WTC11 (cell line): ENCODE results near the gene ACO2. TPM values are rescaled to one million over a fixed set of nuclear protein-coding genes. Genes with fewer than 3 reads are reported as not detected.

Experiments
- ESRRA ChIP-seq: sonication (generic); formaldehyde crosslinking; IDR thresholded peaks from 2 replicates; pipeline ENCODE4 v1.8.1; 2022; ENCODE audit warnings: mild to moderate bottlenecking, missing genetic modification reagents, borderline replicate concordance
- HMGA2 ChIP-seq: fragments of 250-450 bp; sonication (Bioruptor Pico); IDR thresholded peaks from 2 replicates; pipeline ENCODE4 v1.4.0; 2021; ENCODE audit warnings: mild to moderate bottlenecking, moderate library complexity
- IRF2 ChIP-seq: sonication (generic); formaldehyde crosslinking; IDR thresholded peaks from 2 replicates; pipeline ENCODE4 v1.8.0; 2022; ENCODE audit warnings: low read depth, missing genetic modification reagents, borderline replicate concordance
- KAT7 ChIP-seq: sonication (generic); formaldehyde crosslinking; IDR thresholded peaks from 2 replicates; pipeline ENCODE4 v1.8.1; 2023; ENCODE audit warnings: missing genetic modification reagents, mild to moderate bottlenecking, borderline replicate concordance
- MXD4 ChIP-seq: fragments of 250-450 bp; sonication (Bioruptor Pico); IDR thresholded peaks from 2 replicates; pipeline ENCODE4 v1.8.0; 2021; ENCODE audit warnings: mild to moderate bottlenecking, moderate library complexity, borderline replicate concordance
- OVOL2 ChIP-seq: fragments of 250-450 bp; sonication (Bioruptor Pico); IDR thresholded peaks from 2 replicates; pipeline ENCODE4 v1.9.0; 2021; ENCODE audit warnings: mild to moderate bottlenecking, borderline replicate concordance
- PRRX2 ChIP-seq: fragments of 250-450 bp; sonication (Bioruptor Pico); IDR thresholded peaks from 2 replicates; pipeline ENCODE4 v1.8.0; 2021; ENCODE audit warnings: mild to moderate bottlenecking
- SP1 ChIP-seq: sonication (generic); formaldehyde crosslinking; conservative IDR thresholded peaks from 2 replicates; pipeline ENCODE4 v1.8.1; 2022; ENCODE audit warnings: missing genetic modification reagents
- ZBTB21 ChIP-seq: sonication (generic); formaldehyde crosslinking; IDR thresholded peaks from 2 replicates; pipeline ENCODE4 v1.8.1; 2023; ENCODE audit warnings: mild to moderate bottlenecking, missing genetic modification reagents, borderline replicate concordance
- ZNF121 ChIP-seq: sonication (generic); formaldehyde crosslinking; IDR thresholded peaks from 2 replicates; pipeline ENCODE4 v1.8.0; 2023; ENCODE audit warnings: missing genetic modification reagents
- ZNF317 ChIP-seq: sonication (generic); formaldehyde crosslinking; IDR thresholded peaks from 2 replicates; pipeline ENCODE4 v1.8.1; 2023; ENCODE audit warnings: low read depth, mild to moderate bottlenecking, moderate library complexity, missing genetic modification reagents, borderline replicate concordance
- ZNF423 ChIP-seq: fragments of 250-450 bp; sonication (Bioruptor Pico); IDR thresholded peaks from 2 replicates; pipeline ENCODE4 v2.1.2; 2022; ENCODE audit warnings: mild to moderate bottlenecking, moderate library complexity
- total RNA-seq: library from RNA; stranded (reverse); gene quantifications from 3 replicates; pipeline ENCODE4 v1.2.3, GENCODE V29; 2021
- TF ChIP-seq, protein P1 (sequence below): sonication (generic); formaldehyde crosslinking; IDR thresholded peaks from 2 replicates; pipeline ENCODE4 v1.8.0; 2022; ENCODE audit warnings: missing genetic modification reagents
- TF ChIP-seq, protein P2 (sequence below): sonication (generic); formaldehyde crosslinking; IDR thresholded peaks from 2 replicates; pipeline ENCODE4 v1.8.1; 2023; ENCODE audit warnings: mild to moderate bottlenecking, missing genetic modification reagents
- TF ChIP-seq, protein P3 (sequence below): sonication (generic); formaldehyde crosslinking; IDR thresholded peaks from 2 replicates; pipeline ENCODE4 v1.8.1; 2023; ENCODE audit warnings: mild to moderate bottlenecking, missing genetic modification reagents, moderate library complexity
- TF ChIP-seq, protein P4 (sequence below): fragments of 250-450 bp; sonication (Bioruptor Pico); IDR thresholded peaks from 2 replicates; pipeline ENCODE4 v1.9.0; 2021; ENCODE audit warnings: mild to moderate bottlenecking
- TF ChIP-seq, protein P5 (sequence below): sonication (generic); formaldehyde crosslinking; IDR thresholded peaks from 2 replicates; pipeline ENCODE4 v1.8.0; 2023; ENCODE audit warnings: missing genetic modification reagents, mild to moderate bottlenecking, borderline replicate concordance
- TF ChIP-seq, protein P6 (sequence below): sonication (generic); formaldehyde crosslinking; IDR thresholded peaks from 2 replicates; pipeline ENCODE4 v1.8.0; 2023; ENCODE audit warnings: missing genetic modification reagents
- TF ChIP-seq, protein P7 (sequence below): sonication (generic); formaldehyde crosslinking; IDR thresholded peaks from 2 replicates; pipeline ENCODE4 v1.8.1; 2023; ENCODE audit warnings: mild to moderate bottlenecking, missing genetic modification reagents, borderline replicate concordance
- TF ChIP-seq, protein P8 (sequence below): fragments of 250-450 bp; sonication (Bioruptor Pico); IDR thresholded peaks from 2 replicates; pipeline ENCODE4 v1.9.0; 2021; ENCODE audit warnings: moderate library complexity, mild to moderate bottlenecking, inconsistent platforms, borderline replicate concordance

ACO2 gene
- total RNA-seq, 1 experiment from 2014 or later, result 104 TPM

DNA sequence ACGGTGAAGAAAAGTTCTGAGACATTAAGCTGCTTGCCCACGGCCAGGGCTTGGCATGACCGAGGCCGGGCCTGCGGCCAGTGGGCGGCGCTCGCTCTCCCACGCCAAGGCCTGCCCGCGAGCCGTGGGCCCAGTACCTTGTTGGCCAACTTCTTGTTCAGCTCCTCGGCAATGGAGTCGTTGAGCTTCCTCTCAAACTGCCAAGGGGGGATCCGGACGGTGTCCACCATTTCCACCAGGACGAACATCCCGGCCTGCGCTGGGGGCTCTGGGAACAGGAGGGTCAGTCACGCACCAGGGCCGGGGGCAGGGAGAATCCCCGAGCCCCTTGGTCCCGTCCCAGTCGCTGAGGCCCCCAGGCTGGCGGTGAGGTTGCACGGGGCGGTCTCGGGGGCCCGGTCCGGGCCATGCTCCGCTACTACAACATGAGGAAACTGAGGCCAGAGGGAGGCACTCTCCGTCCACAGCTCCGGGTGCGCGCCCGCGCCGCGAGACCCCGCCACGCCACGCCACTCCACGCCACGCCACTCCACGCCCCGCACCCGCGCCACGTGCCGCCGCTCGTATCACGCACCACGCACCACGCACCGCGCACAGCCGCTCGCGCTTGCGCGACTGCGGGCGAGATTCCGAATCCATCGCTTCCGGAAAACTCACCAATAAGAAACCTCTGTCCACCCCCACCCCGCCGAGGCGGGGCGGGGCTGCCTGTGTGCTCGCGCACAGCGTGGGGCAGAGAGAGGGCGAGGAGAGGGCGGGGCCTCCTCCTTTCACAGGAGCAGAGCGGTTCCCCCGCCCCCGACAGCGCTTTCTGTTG lies 75.1 kb downstream of the ACO2 start, which contains the start of gene POLR3H (continued):
- TF ChIP-seq ZNF423, result no peak
- no peak for TF ChIP-seq IRF2
- TF ChIP-seq OVOL2 (CRISPR knock-in tag), result no peak
- no peak for TF ChIP-seq MXD4 (CRISPR knock-in tag)
- TF ChIP-seq, protein P1, sequence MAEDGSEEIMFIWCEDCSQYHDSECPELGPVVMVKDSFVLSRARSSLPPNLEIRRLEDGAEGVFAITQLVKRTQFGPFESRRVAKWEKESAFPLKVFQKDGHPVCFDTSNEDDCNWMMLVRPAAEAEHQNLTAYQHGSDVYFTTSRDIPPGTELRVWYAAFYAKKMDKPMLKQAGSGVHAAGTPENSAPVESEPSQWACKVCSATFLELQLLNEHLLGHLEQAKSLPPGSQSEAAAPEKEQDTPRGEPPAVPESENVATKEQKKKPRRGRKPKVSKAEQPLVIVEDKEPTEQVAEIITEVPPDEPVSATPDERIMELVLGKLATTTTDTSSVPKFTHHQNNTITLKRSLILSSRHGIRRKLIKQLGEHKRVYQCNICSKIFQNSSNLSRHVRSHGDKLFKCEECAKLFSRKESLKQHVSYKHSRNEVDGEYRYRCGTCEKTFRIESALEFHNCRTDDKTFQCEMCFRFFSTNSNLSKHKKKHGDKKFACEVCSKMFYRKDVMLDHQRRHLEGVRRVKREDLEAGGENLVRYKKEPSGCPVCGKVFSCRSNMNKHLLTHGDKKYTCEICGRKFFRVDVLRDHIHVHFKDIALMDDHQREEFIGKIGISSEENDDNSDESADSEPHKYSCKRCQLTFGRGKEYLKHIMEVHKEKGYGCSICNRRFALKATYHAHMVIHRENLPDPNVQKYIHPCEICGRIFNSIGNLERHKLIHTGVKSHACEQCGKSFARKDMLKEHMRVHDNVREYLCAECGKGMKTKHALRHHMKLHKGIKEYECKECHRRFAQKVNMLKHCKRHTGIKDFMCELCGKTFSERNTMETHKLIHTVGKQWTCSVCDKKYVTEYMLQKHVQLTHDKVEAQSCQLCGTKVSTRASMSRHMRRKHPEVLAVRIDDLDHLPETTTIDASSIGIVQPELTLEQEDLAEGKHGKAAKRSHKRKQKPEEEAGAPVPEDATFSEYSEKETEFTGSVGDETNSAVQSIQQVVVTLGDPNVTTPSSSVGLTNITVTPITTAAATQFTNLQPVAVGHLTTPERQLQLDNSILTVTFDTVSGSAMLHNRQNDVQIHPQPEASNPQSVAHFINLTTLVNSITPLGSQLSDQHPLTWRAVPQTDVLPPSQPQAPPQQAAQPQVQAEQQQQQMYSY (CRISPR knock-in tag), result no peak
- TF ChIP-seq, protein P2, sequence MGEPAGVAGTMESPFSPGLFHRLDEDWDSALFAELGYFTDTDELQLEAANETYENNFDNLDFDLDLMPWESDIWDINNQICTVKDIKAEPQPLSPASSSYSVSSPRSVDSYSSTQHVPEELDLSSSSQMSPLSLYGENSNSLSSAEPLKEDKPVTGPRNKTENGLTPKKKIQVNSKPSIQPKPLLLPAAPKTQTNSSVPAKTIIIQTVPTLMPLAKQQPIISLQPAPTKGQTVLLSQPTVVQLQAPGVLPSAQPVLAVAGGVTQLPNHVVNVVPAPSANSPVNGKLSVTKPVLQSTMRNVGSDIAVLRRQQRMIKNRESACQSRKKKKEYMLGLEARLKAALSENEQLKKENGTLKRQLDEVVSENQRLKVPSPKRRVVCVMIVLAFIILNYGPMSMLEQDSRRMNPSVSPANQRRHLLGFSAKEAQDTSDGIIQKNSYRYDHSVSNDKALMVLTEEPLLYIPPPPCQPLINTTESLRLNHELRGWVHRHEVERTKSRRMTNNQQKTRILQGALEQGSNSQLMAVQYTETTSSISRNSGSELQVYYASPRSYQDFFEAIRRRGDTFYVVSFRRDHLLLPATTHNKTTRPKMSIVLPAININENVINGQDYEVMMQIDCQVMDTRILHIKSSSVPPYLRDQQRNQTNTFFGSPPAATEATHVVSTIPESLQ (CRISPR knock-in tag), result no peak
- 0 out of 2 replicates have a peak, but pooled peaks have one; percentile 47 for TF ChIP-seq PRRX2
- peak; percentile 78 for TF ChIP-seq SP1 (CRISPR knock-in tag)
- TF ChIP-seq ZNF121 (CRISPR knock-in tag), result no peak
- TF ChIP-seq ZBTB21, result no peak
- 0 out of 2 replicates have a peak, but pooled peaks have one; percentile 52 for TF ChIP-seq ESRRA (CRISPR knock-in tag)
- TF ChIP-seq, protein P3, sequence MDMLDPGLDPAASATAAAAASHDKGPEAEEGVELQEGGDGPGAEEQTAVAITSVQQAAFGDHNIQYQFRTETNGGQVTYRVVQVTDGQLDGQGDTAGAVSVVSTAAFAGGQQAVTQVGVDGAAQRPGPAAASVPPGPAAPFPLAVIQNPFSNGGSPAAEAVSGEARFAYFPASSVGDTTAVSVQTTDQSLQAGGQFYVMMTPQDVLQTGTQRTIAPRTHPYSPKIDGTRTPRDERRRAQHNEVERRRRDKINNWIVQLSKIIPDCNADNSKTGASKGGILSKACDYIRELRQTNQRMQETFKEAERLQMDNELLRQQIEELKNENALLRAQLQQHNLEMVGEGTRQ, result peak; percentile 57; the same call in 1 of the 2 replicates
- TF ChIP-seq, protein P4, sequence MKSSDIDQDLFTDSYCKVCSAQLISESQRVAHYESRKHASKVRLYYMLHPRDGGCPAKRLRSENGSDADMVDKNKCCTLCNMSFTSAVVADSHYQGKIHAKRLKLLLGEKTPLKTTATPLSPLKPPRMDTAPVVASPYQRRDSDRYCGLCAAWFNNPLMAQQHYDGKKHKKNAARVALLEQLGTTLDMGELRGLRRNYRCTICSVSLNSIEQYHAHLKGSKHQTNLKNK (CRISPR knock-in tag), result no peak
- no peak; the same call in 1 of the 2 replicates for TF ChIP-seq HMGA2
- TF ChIP-seq, protein P5, sequence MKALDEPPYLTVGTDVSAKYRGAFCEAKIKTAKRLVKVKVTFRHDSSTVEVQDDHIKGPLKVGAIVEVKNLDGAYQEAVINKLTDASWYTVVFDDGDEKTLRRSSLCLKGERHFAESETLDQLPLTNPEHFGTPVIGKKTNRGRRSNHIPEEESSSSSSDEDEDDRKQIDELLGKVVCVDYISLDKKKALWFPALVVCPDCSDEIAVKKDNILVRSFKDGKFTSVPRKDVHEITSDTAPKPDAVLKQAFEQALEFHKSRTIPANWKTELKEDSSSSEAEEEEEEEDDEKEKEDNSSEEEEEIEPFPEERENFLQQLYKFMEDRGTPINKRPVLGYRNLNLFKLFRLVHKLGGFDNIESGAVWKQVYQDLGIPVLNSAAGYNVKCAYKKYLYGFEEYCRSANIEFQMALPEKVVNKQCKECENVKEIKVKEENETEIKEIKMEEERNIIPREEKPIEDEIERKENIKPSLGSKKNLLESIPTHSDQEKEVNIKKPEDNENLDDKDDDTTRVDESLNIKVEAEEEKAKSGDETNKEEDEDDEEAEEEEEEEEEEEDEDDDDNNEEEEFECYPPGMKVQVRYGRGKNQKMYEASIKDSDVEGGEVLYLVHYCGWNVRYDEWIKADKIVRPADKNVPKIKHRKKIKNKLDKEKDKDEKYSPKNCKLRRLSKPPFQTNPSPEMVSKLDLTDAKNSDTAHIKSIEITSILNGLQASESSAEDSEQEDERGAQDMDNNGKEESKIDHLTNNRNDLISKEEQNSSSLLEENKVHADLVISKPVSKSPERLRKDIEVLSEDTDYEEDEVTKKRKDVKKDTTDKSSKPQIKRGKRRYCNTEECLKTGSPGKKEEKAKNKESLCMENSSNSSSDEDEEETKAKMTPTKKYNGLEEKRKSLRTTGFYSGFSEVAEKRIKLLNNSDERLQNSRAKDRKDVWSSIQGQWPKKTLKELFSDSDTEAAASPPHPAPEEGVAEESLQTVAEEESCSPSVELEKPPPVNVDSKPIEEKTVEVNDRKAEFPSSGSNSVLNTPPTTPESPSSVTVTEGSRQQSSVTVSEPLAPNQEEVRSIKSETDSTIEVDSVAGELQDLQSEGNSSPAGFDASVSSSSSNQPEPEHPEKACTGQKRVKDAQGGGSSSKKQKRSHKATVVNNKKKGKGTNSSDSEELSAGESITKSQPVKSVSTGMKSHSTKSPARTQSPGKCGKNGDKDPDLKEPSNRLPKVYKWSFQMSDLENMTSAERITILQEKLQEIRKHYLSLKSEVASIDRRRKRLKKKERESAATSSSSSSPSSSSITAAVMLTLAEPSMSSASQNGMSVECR (CRISPR knock-in tag), result no peak
- TF ChIP-seq, protein P6, sequence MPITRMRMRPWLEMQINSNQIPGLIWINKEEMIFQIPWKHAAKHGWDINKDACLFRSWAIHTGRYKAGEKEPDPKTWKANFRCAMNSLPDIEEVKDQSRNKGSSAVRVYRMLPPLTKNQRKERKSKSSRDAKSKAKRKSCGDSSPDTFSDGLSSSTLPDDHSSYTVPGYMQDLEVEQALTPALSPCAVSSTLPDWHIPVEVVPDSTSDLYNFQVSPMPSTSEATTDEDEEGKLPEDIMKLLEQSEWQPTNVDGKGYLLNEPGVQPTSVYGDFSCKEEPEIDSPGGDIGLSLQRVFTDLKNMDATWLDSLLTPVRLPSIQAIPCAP (CRISPR knock-in tag), result peak; percentile 53; the same call in 1 of the 2 replicates
- TF ChIP-seq KAT7, result no peak
- TF ChIP-seq, protein P7, sequence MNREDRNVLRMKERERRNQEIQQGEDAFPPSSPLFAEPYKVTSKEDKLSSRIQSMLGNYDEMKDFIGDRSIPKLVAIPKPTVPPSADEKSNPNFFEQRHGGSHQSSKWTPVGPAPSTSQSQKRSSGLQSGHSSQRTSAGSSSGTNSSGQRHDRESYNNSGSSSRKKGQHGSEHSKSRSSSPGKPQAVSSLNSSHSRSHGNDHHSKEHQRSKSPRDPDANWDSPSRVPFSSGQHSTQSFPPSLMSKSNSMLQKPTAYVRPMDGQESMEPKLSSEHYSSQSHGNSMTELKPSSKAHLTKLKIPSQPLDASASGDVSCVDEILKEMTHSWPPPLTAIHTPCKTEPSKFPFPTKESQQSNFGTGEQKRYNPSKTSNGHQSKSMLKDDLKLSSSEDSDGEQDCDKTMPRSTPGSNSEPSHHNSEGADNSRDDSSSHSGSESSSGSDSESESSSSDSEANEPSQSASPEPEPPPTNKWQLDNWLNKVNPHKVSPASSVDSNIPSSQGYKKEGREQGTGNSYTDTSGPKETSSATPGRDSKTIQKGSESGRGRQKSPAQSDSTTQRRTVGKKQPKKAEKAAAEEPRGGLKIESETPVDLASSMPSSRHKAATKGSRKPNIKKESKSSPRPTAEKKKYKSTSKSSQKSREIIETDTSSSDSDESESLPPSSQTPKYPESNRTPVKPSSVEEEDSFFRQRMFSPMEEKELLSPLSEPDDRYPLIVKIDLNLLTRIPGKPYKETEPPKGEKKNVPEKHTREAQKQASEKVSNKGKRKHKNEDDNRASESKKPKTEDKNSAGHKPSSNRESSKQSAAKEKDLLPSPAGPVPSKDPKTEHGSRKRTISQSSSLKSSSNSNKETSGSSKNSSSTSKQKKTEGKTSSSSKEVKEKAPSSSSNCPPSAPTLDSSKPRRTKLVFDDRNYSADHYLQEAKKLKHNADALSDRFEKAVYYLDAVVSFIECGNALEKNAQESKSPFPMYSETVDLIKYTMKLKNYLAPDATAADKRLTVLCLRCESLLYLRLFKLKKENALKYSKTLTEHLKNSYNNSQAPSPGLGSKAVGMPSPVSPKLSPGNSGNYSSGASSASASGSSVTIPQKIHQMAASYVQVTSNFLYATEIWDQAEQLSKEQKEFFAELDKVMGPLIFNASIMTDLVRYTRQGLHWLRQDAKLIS (CRISPR knock-in tag), result no peak
- TF ChIP-seq, protein P8, sequence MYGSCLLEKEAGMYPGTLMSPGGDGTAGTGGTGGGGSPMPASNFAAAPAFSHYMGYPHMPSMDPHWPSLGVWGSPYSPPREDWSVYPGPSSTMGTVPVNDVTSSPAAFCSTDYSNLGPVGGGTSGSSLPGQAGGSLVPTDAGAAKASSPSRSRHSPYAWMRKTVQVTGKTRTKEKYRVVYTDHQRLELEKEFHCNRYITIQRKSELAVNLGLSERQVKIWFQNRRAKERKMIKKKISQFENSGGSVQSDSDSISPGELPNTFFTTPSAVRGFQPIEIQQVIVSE (CRISPR knock-in tag), result no peak
- no peak for TF ChIP-seq ZNF317
